ENCODE measurements around the gene COL23A1. TPM values are rescaled to one million over a fixed set of nuclear protein-coding genes. Genes with fewer than 3 reads are reported as not detected.
A peak's percentile ranks its signal among the peaks of the same experiment; 100 is the strongest.

Gene COL23A1
- total RNA-seq, 1 experiment from 2014 or later: not detected

GRCh38 chr5:178373711-178374110, 216.5 kb downstream of the COL23A1 start:
- H3K9me3 ChIP-seq (ENCODE audit: low read depth, low read length, poor library complexity, severe bottlenecking): no peaks in the 10 kb centered on the region
- POLR2A ChIA-PET (ENCODE audit: low non-redundant PET): no interaction called here
- CTCF ChIA-PET: no interaction called here

GRCh38 chr5:178372142-178372571, 218.0 kb downstream of the COL23A1 start:
- ChIA-PET POLR2A (ENCODE audit: low non-redundant PET) (no interaction called here), CTCF (no interaction called here)
- H3K27me3 ChIP-seq (replicated peaks; ENCODE audit: insufficient read depth, low read depth, low read length, poor library complexity): no peaks in the 10 kb centered on the region
- H3K4me3 ChIP-seq (ENCODE audit: low read depth, low read length, poor library complexity, severe bottlenecking): peak overlapping the region; percentile 20
- DNase-seq (ENCODE audit: low spot score): no peak
- H3K4me1 ChIP-seq (ENCODE audit: insufficient read depth, low read length, poor library complexity, severe bottlenecking): peaks cover 6% of the 10 kb centered on the region
- H3K9me3 ChIP-seq (ENCODE audit: low read depth, low read length, poor library complexity, severe bottlenecking): no peaks in the 10 kb centered on the region
- no peak for TF ChIP-seq EZH2 (IDR thresholded peaks at IDR 0.05; ENCODE audit: borderline replicate concordance, low read depth, low read length, poor library complexity, severe bottlenecking)
- no peak for TF ChIP-seq CTCF (conservative IDR thresholded peaks at IDR 0.05; ENCODE audit: low read depth, low read length)
- intact Hi-C loops (cut with micrococcal nuclease; ENCODE audit: unreplicated experiment): no loop called here
- no TSS peak for BruUV-seq (replicated peaks)
- no peaks in the 10 kb centered on the region for H3K36me3 ChIP-seq (ENCODE audit: insufficient read depth, low read length, poor library complexity, severe bottlenecking)
- no peak overlapping the region for H3K27ac ChIP-seq (ENCODE audit: low read depth, low read length, poor library complexity, severe bottlenecking)

More at GRCh38 chr5:178373711-178374110, 216.5 kb downstream of the COL23A1 start:
- DNase-seq (ENCODE audit: low spot score): no peak
- Histone ChIP-seq H3K4me1 (ENCODE audit: insufficient read depth, low read length, poor library complexity, severe bottlenecking) (peaks cover 6% of the 10 kb centered on the region), H3K27ac (ENCODE audit: low read depth, low read length, poor library complexity, severe bottlenecking) (no peak overlapping the region), H3K36me3 (ENCODE audit: insufficient read depth, low read length, poor library complexity, severe bottlenecking) (no peaks in the 10 kb centered on the region), H3K27me3 (replicated peaks; ENCODE audit: insufficient read depth, low read depth, low read length, poor library complexity) (no peaks in the 10 kb centered on the region), H3K4me3 (ENCODE audit: low read depth, low read length, poor library complexity, severe bottlenecking) (no peak overlapping the region)
- BruUV-seq (replicated peaks): no TSS peak
- intact Hi-C loops (cut with micrococcal nuclease; ENCODE audit: unreplicated experiment): no loop called here
- no peak for TF ChIP-seq EZH2 (IDR thresholded peaks at IDR 0.05; ENCODE audit: borderline replicate concordance, low read depth, low read length, poor library complexity, severe bottlenecking)
- no peak for TF ChIP-seq CTCF (conservative IDR thresholded peaks at IDR 0.05; ENCODE audit: low read depth, low read length)

GRCh38 chr5:178371362-178372111, 218.7 kb downstream of the COL23A1 start:
- no peaks in the 10 kb centered on the region for H3K27me3 ChIP-seq (replicated peaks; ENCODE audit: insufficient read depth, low read depth, low read length, poor library complexity)
- peaks cover 6% of the 10 kb centered on the region for H3K4me1 ChIP-seq (ENCODE audit: insufficient read depth, low read length, poor library complexity, severe bottlenecking)
- intact Hi-C loops (cut with micrococcal nuclease; ENCODE audit: unreplicated experiment): no loop called here
- TF ChIP-seq EZH2 (IDR thresholded peaks at IDR 0.05; ENCODE audit: borderline replicate concordance, low read depth, low read length, poor library complexity, severe bottlenecking) (no peak), CTCF (conservative IDR thresholded peaks at IDR 0.05; ENCODE audit: low read depth, low read length) (no peak)
- ChIA-PET CTCF (no interaction called here), POLR2A (ENCODE audit: low non-redundant PET) (interaction anchor here (0.6 kb wide), 1 partner anchor 1252 kb away, joined by 3 read pairs; the partner anchor contains the start of gene HNRNPH1)
- no peaks in the 10 kb centered on the region for H3K36me3 ChIP-seq (ENCODE audit: insufficient read depth, low read length, poor library complexity, severe bottlenecking)
- peak; percentile 30 for DNase-seq (ENCODE audit: low spot score)
- peak overlapping the region; percentile 20 for H3K4me3 ChIP-seq (ENCODE audit: low read depth, low read length, poor library complexity, severe bottlenecking)
- H3K9me3 ChIP-seq (ENCODE audit: low read depth, low read length, poor library complexity, severe bottlenecking): no peaks in the 10 kb centered on the region
- no TSS peak for BruUV-seq (replicated peaks)
- H3K27ac ChIP-seq (ENCODE audit: low read depth, low read length, poor library complexity, severe bottlenecking): no peak overlapping the region
